AG04450 (cell line): ENCODE data around the gene CCL4L2. TPM values are rescaled to one million over a fixed set of nuclear protein-coding genes. Genes with fewer than 3 reads are reported as not detected.
"Not testable (repeated sequence)": the region's sequence is repeated elsewhere in the genome, so short reads cannot be mapped to it uniquely, and the experiment has no call there.

Experiments used
- CTCF ChIA-PET: fragments of 300-600, 350-600 bp; formaldehyde crosslinking; extraction: SDS; loops from one replicate; lab custom pipeline; 2022; ENCODE audit warnings: antibody characterized with exemption, inconsistent platforms; lab: Charles Lee
- POLR2A ChIA-PET: fragments of 350-600 bp; formaldehyde crosslinking; extraction: SDS; loops from one replicate; lab custom pipeline; 2021; ENCODE audit warnings: antibody characterized with exemption, inconsistent platforms; lab: Yijun Ruan, JAX
- DNase-seq: peaks from one replicate; pipeline ENCODE4 v3.0.0-alpha.2; 2011; ENCODE audit warnings: low read depth, low spot score
- H3K27ac ChIP-seq: one replicate; pipeline ENCODE4 v1.5.1; 2012; ENCODE audit warnings: low read depth, low read length, control low read depth
- H3K27me3 ChIP-seq: one replicate; pipeline ENCODE4 v1.6.0; 2012; ENCODE audit warnings: low read length; ENCODE audit not compliant: control insufficient read depth, insufficient read depth
- H3K4me3 ChIP-seq: 2 replicates; pipeline ENCODE4 v1.5.1; 2011; ENCODE audit warnings: mild to moderate bottlenecking, low read depth, low read length, control low read depth
- H3K9me3 ChIP-seq: 2 replicates; pipeline ENCODE4 v1.5.1; 2012; ENCODE audit warnings: low read length; ENCODE audit not compliant: control insufficient read depth, insufficient read depth
- CTCF ChIP-seq: IDR thresholded peaks from 2 replicates; pipeline ENCODE4 v1.5.1; 2011; ENCODE audit warnings: low read depth, low read length, control low read depth, inconsistent platforms
- polyA minus RNA-seq: library from RNA; depleted of rRNA, polyadenylated mRNA; stranded (reverse); fragments of >200 nt; gene quantifications from 2 replicates; pipeline ENCODE4 v1.2.3, GENCODE V29; 2011; rRNA and poly(A)+ RNA removed
- polyA plus RNA-seq: library from polyadenylated mRNA; depleted of rRNA; stranded (reverse); fragments of >200 nt; gene quantifications from 2 replicates; pipeline ENCODE4 v1.2.3, GENCODE V29; 2011; rRNA removed

Gene CCL4L2
- polyA plus RNA-seq (not detected in 2 replicates), polyA minus RNA-seq (not detected in 2 replicates)

DNA sequence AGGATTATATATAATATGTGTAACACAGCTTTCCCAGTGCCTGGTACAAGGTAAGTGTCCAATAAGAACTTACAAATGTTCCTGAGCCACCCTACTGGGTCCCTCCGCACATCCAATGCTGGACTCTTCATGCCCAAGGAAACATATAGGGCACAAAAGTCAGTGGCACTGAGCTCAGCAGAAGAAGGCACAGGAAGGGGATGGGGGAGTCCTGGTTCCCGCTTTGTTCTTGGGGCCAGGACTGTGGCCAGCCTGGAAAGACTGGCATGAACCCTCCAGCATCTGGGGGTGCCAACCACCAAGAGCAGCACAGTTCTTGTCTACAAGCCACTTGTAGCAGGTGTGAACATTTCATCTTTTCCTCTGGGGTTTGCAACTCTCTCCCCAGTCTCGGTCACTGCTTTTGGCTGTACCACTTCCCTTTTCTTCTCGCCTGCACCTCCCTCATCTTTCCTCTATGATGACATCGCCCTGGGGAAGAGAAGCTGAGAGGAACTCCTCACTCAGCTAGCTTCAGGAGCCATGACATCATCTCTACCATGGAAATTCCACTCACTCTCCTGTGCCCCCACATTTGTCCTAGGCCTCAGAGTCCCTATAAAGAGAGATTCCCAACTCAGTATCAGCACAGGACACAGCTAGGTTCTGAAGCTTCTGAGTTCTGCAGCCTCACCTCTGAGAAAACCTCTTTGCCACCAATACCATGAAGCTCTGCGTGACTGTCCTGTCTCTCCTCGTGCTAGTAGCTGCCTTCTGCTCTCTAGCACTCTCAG lies at the start of gene CCL4L2:
Gene CCL4L2, plus strand, starts transcription at position 625 of the 773 bp plus-strand sequence.
- H3K27me3 ChIP-seq, POLR2A ChIA-PET, DNase-seq, H3K9me3 ChIP-seq, CTCF ChIA-PET, H3K27ac ChIP-seq, H3K4me3 ChIP-seq: not testable (repeated sequence)

DNA sequence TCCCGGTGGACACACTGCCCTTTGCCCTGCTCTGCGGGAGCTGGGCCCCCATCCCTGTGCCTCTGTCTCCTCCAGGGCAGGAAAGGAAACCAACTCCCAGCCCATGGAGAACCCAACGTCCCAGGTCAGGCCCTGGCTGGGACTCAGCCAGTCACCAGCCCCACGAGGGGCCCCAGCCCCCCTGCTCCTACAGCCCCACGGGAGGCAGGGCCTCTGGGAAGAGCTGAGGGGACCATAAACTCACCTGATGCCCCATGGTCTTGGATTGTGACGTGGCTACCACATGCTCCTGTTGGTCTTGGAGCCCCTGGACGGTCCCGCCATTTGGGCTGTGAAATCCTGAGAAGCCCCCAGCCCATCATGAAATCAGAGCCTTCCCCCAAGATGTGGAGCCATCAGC lies 42.0 kb upstream of the CCL4L2 start:
- POLR2A ChIA-PET, CTCF ChIA-PET, DNase-seq, H3K27ac ChIP-seq, H3K9me3 ChIP-seq, H3K27me3 ChIP-seq, H3K4me3 ChIP-seq: not testable (repeated sequence)

DNA sequence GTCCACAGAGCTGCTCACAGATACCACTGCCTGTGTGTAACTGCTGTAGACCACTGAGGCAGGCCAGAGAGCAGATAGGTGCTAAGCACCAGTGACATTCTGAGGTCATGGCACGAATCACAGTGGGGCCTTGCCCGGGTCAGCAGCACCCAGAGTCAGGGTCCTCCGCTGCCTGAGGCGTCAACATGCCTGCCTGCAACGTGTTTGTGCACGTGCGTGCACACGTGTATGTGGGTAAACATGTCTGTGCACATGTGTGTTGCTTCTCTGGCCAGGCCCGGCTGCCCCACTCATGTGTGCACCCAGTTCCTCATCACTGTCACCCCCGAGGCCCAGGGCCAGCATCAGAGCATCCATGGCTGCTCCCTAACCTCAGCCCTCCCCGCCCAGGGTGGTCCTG lies 34.3 kb upstream of the CCL4L2 start, which contains the start of gene TBC1D3B:
Gene TBC1D3B, minus strand, starts transcription at position 101 of the 400 bp plus-strand sequence. CDS start 1,586 bp downstream, outside the sequence.
- POLR2A ChIA-PET, H3K27me3 ChIP-seq, H3K27ac ChIP-seq, H3K9me3 ChIP-seq, CTCF ChIA-PET, H3K4me3 ChIP-seq, DNase-seq: not testable (repeated sequence)

DNA sequence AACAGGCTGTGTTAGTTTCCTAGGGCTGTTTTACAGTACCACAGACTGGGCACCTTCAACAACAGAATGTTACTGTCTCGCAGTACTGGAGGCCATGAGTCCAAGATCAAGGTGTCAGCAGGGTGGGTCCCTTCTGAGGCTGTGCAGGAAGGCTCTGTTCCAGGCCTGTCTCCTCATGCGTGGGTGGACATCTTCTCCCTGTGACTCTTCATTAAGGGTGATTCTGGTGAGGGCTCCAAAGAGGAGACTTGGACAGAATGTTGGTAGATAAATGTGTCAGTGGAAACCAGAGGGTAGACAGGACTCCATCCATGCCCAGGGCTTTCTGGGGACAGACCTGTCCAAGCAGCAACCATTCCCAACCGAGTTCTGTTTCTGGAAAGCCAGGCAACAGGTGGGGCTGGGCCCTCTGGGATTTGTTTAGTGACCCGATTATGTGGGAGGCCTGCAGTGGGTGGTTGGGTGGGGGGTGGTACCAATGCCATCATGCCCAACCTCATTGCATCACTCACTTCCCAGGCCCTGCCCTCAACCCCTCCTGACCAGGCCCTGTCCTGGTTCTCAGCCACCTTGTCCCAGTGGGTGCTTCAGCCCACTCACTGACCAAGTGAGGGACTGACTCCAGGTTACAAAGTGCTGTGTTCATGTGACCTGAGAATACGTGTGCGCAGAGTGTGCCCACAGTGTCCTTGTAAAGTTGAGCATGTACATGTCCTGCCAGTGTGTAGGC lies 29.3 kb upstream of the CCL4L2 start:
- not testable (repeated sequence) for DNase-seq

DNA sequence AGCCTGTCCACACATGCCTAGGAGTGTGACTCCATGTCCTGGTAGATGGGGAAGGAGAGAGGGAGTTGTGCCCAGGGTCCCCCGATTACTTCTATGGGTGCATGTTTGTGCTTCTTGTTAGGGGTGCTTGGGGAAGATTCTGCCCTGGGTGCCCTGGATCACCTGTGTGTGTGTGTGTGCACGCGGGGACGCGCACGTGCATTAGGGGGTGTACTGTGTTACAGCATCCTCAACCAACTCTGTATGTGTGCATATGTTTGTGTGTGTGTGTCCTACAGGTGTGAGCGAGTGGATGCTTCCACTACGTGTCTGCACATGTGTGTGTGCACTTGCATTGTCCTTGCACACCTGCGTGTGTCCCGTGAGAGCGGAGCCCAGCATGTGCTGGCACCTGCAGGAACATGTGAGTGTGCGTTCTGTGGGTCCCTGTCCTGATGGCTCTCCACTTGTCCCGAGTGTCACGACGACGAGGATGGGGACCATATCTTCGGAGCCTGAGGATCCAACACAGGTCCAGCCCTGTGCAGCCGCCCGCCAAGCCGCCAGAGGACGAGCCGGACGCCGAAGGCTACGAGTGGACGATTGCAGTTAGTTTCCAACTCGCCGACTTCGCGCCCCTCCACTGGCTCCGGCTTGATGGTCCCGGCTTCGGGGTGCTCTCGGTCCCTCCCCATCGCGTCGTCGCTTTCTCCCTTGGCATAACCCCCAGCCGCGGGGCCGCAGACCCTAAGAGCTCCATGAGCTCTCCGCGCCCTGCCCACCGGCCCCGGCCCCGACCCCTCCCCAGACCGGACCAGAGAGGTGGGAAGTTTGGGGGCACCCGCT lies 28.5 kb upstream of the CCL4L2 start:
- TF ChIP-seq CTCF, result peak; percentile 22; the same call in 1 of the 2 replicates
- Histone ChIP-seq H3K27me3 (peaks cover 23% of the 10 kb centered on the region), H3K27ac (no peak overlapping the region), H3K4me3 (peak overlapping the region; percentile 73), H3K9me3 (peaks cover 10% of the 10 kb centered on the region)
- DNase-seq, result no peak
- ChIA-PET CTCF (interaction anchor here (0.7 to 2.9 kb wide), 3 partner anchors 13 to 1743 kb away, joined by 5 to 38 read pairs (median 5); no protein-coding TSS in a partner anchor), POLR2A (interaction anchor here (0.6 to 1.5 kb wide), 4 partner anchors 10 to 347 kb away, joined by 3 to 13 read pairs (median 4); no protein-coding TSS in a partner anchor)

More for the DNA sequence above, 29.3 kb upstream of the CCL4L2 start:
- CTCF ChIA-PET, H3K4me3 ChIP-seq, POLR2A ChIA-PET, H3K27ac ChIP-seq: not testable (repeated sequence)
- peaks cover 10% of the 10 kb centered on the region for H3K9me3 ChIP-seq
- peaks cover 23% of the 10 kb centered on the region for H3K27me3 ChIP-seq

GRCh38 chr17:36183001-36183971 lies 27.6 kb upstream of the CCL4L2 start:
- ChIA-PET POLR2A (interaction anchor here (0.6 to 1.5 kb wide), 4 partner anchors 9 to 346 kb away, joined by 3 to 13 read pairs (median 4); no protein-coding TSS in a partner anchor), CTCF (interaction anchor here (0.6 to 2.9 kb wide), 4 partner anchors 12 to 1744 kb away, joined by 4 to 38 read pairs (median 5); no protein-coding TSS in a partner anchor)
- Histone ChIP-seq H3K27me3 (peaks cover 23% of the 10 kb centered on the region), H3K9me3 (peaks cover 10% of the 10 kb centered on the region), H3K27ac (peak overlapping the region; percentile 47), H3K4me3 (peak overlapping the region; percentile 73)
- TF ChIP-seq CTCF, result no peak
- DNase-seq, result peak; percentile 59
